ENCODE data around the gene PLEKHA7.

GRCh38 chr11:16785520-16786128 is 228.6 kb downstream of the PLEKHA7 start:
- TF ChIP-seq, protein P1, sequence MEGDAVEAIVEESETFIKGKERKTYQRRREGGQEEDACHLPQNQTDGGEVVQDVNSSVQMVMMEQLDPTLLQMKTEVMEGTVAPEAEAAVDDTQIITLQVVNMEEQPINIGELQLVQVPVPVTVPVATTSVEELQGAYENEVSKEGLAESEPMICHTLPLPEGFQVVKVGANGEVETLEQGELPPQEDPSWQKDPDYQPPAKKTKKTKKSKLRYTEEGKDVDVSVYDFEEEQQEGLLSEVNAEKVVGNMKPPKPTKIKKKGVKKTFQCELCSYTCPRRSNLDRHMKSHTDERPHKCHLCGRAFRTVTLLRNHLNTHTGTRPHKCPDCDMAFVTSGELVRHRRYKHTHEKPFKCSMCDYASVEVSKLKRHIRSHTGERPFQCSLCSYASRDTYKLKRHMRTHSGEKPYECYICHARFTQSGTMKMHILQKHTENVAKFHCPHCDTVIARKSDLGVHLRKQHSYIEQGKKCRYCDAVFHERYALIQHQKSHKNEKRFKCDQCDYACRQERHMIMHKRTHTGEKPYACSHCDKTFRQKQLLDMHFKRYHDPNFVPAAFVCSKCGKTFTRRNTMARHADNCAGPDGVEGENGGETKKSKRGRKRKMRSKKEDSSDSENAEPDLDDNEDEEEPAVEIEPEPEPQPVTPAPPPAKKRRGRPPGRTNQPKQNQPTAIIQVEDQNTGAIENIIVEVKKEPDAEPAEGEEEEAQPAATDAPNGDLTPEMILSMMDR (IDR thresholded peaks at IDR 0.05) = peak; percentile 85
- no peak for TF ChIP-seq ZFX (IDR thresholded peaks at IDR 0.05; ENCODE audit: borderline replicate concordance)
